SK-N-SH (cell line): Measurements from ENCODE around the gene MEIKIN. TPM values are rescaled to one million over a fixed set of nuclear protein-coding genes. Genes with fewer than 3 reads are reported as not detected.

Source experiments
- CTCF ChIA-PET: fragments of 300-600, 350-600 bp; formaldehyde crosslinking; extraction: SDS; loops from one replicate; lab custom pipeline; 2021; lab: Yijun Ruan, JAX
- POLR2A ChIA-PET: fragments of 350-600 bp; sonication (Branson Sonifier 250); formaldehyde crosslinking; extraction: SDS; loops from one replicate; lab custom pipeline; 2020; ENCODE audit warnings: antibody characterized with exemption, inconsistent platforms; lab: Yijun Ruan, JAX
- DNase-seq: peaks from one replicate; pipeline ENCODE4 v3.0.0; 2012
- H2AFZ ChIP-seq: fragments of 200-600 bp; sonication (generic); 2 replicates; pipeline ENCODE4 v1.8.1; 2016; ENCODE audit warnings: antibody characterized with exemption, mild to moderate bottlenecking, low read depth
- H3F3A ChIP-seq: fragments of 200-600 bp; sonication (generic); replicated peaks from 2 replicates; pipeline ENCODE3; 2016; ENCODE audit warnings: antibody characterized with exemption, mild to moderate bottlenecking; ENCODE audit not compliant: insufficient read depth
- H3K27ac ChIP-seq, 2 experiments: fragments of 200-500 bp in 1 of 2; fragments of 200-600 bp in 1 of 2; sonication (Bioruptor generic) in 1 of 2; sonication (generic), shearing (Covaris generic) in 1 of 2; 2 replicates each; pipeline versions ENCODE4 v1.5.1 to v1.6.1; 2014 to 2016; ENCODE audit warnings: low read depth in 2 of 2, inconsistent platforms in 1 of 2, low read length in 1 of 2, mild to moderate bottlenecking in 1 of 2, mixed read lengths in 1 of 2
- H3K27me3 ChIP-seq: fragments of 200-600 bp; sonication (generic), shearing (Covaris generic); 2 replicates; pipeline ENCODE4 v1.6.1; 2016; ENCODE audit warnings: mixed run types; ENCODE audit not compliant: insufficient read depth
- H3K36me3 ChIP-seq, 2 experiments: fragments of 200-500 bp in 1 of 2; fragments of 200-600 bp in 1 of 2; sonication (Bioruptor generic) in 1 of 2; sonication (generic) in 1 of 2; replicated peaks in 1 of 2; 2 replicates each; pipeline versions ENCODE3 to v1.5.1; 2014 to 2016; ENCODE audit warnings: low read length in 1 of 2, mild to moderate bottlenecking in 1 of 2; ENCODE audit not compliant: insufficient read depth in 2 of 2, control insufficient read depth in 1 of 2
- H3K4me1 ChIP-seq, 2 experiments: fragments of 200-500 bp in 1 of 2; fragments of 200-600 bp in 1 of 2; sonication (Bioruptor generic) in 1 of 2; sonication (generic), shearing (Covaris generic) in 1 of 2; 2 replicates each; pipeline versions ENCODE4 v1.5.1 to v1.6.1; 2014 to 2016; ENCODE audit warnings: low read depth in 1 of 2, low read length in 1 of 2, mixed run types in 1 of 2; ENCODE audit not compliant: insufficient read depth in 2 of 2, control insufficient read depth in 1 of 2
- H3K4me2 ChIP-seq: fragments of 200-600 bp; sonication (generic), shearing (Covaris generic); 2 replicates; pipeline ENCODE4 v1.6.1; 2017; ENCODE audit warnings: mixed run types
- H3K4me3 ChIP-seq, 2 experiments: fragments of 200-500 bp in 1 of 2; fragments of 200-600 bp in 1 of 2; sonication (Bioruptor generic) in 1 of 2; sonication (generic), shearing (Covaris generic) in 1 of 2; 2 replicates each; pipeline versions ENCODE4 v1.5.1 to v1.8.1; 2014 to 2016; ENCODE audit warnings: low read depth in 2 of 2, inconsistent platforms in 1 of 2, low read length in 1 of 2, mild to moderate bottlenecking in 1 of 2, mixed read lengths in 1 of 2, moderate library complexity in 1 of 2
- H3K79me2 ChIP-seq: fragments of 200-600 bp; sonication (generic); 2 replicates; pipeline ENCODE4 v1.8.1; 2017; ENCODE audit warnings: mild to moderate bottlenecking; ENCODE audit not compliant: insufficient read depth
- H3K9ac ChIP-seq: fragments of 200-600 bp; sonication (generic); 2 replicates; pipeline ENCODE4 v1.6.1; 2017; ENCODE audit warnings: mixed run types
- H3K9me2 ChIP-seq: fragments of 200-600 bp; sonication (generic); 2 replicates; pipeline ENCODE4 v1.6.1; 2017; ENCODE audit warnings: mixed run types
- H3K9me3 ChIP-seq: fragments of 200-600 bp; sonication (generic); 2 replicates; pipeline ENCODE4 v1.6.1; 2017; ENCODE audit warnings: mixed run types, mild to moderate bottlenecking, moderate library complexity
- H4K20me1 ChIP-seq: fragments of 200-600 bp; sonication (generic); 2 replicates; pipeline ENCODE4 v1.6.1; 2017; ENCODE audit warnings: mild to moderate bottlenecking, mixed run types; ENCODE audit not compliant: insufficient read depth
- CTCF ChIP-seq: fragments of 200-600 bp; sonication (generic); IDR thresholded peaks from 2 replicates; pipeline ENCODE4 v1.6.1; 2017; ENCODE audit warnings: antibody characterized with exemption, mild to moderate bottlenecking, moderate library complexity
- ELF1 ChIP-seq: IDR thresholded peaks from 2 replicates; pipeline ENCODE4 v1.4.0; 2012
- FOSL2 ChIP-seq: IDR thresholded peaks from 2 replicates; pipeline ENCODE4 v1.4.0; 2012; ENCODE audit warnings: low read depth, mild to moderate bottlenecking, moderate library complexity, borderline replicate concordance
- GABPA ChIP-seq: IDR thresholded peaks from 2 replicates; pipeline ENCODE4 v1.4.0; 2012; ENCODE audit warnings: low read depth, mild to moderate bottlenecking
- GATA2 ChIP-seq: sonication (generic); formaldehyde crosslinking; IDR thresholded peaks from 2 replicates; pipeline ENCODE4 v1.5.0; 2020; ENCODE audit warnings: mild to moderate bottlenecking, missing genetic modification reagents
- MAX ChIP-seq: IDR thresholded peaks from 2 replicates; pipeline ENCODE4 v1.4.0; 2012; ENCODE audit warnings: low read depth
- NRF1 ChIP-seq: IDR thresholded peaks from 2 replicates; pipeline ENCODE4 v1.6.1; 2012; ENCODE audit warnings: low read depth, mild to moderate bottlenecking, low read length
- REST ChIP-seq: IDR thresholded peaks from 2 replicates; pipeline ENCODE4 v1.6.1; 2012; ENCODE audit warnings: mild to moderate bottlenecking, low read depth, low read length, moderate library complexity
- RXRA ChIP-seq: IDR thresholded peaks from 2 replicates; pipeline ENCODE4 v1.4.0; 2012; ENCODE audit warnings: low read depth, mild to moderate bottlenecking, borderline replicate concordance
- TAF1 ChIP-seq: IDR thresholded peaks from 2 replicates; pipeline ENCODE4 v1.6.1; 2012; ENCODE audit warnings: low read depth, mild to moderate bottlenecking, low read length, moderate library complexity, borderline replicate concordance
- TEAD4 ChIP-seq: IDR thresholded peaks from 2 replicates; pipeline ENCODE4 v1.4.0; 2012; ENCODE audit warnings: mild to moderate bottlenecking, borderline replicate concordance; ENCODE audit not compliant: insufficient read depth
- USF1 ChIP-seq: IDR thresholded peaks from 2 replicates; pipeline ENCODE4 v1.4.0; 2012; ENCODE audit warnings: low read depth, borderline replicate concordance
- WGBS: methylation state at CpG from one replicate; pipeline ENCODE4 v1.1.6; 2017; ENCODE audit warnings: low lambda C conversion rate; 5-methylcytosine and 5-hydroxymethylcytosine counted together
- polyA plus RNA-seq, 3 experiments: library from polyadenylated mRNA; depleted of rRNA; stranded (reverse); fragments of >200 nt; gene quantifications; 2 replicates each; pipeline ENCODE4 v1.2.3, GENCODE V29; 2012

MEIKIN gene
- polyA plus RNA-seq, 1 of the 3 experiments (the other 2 are of a cell fraction): not detected

- Histone ChIP-seq H2AFZ (no peak overlapping the region), H3K79me2 (no peaks in the 10 kb centered on the region), H3K4me1 (peaks cover 0 to 4% of the 10 kb centered on the region in 2 experiments; a peak in 1 of 4 replicates), H3K36me3 (no peaks in the 10 kb centered on the region), H3F3A (no peaks in the 10 kb centered on the region), H3K9me3 (no peaks in the 10 kb centered on the region), H3K4me3 (no peak overlapping the region), H3K27ac (no peak overlapping the region), H3K27me3 (no peaks in the 10 kb centered on the region; the same call in 1 of the 2 replicates), H3K4me2 (no peak overlapping the region), H3K9me2 (no peaks in the 10 kb centered on the region), H3K9ac (no peak overlapping the region), H4K20me1 (no peaks in the 10 kb centered on the region)
- no peak for DNase-seq
- 74% methylated on average over 4 of the region's 4 CpGs for WGBS
- CTCF ChIA-PET: interaction anchor here (1.2 kb wide), 1 partner anchor 391 kb away, joined by 3 read pairs; no protein-coding TSS in a partner anchor
- TF ChIP-seq REST: no peak
- no peak for TF ChIP-seq TEAD4
- TF ChIP-seq TAF1: no peak
- no peak for TF ChIP-seq GABPA
- TF ChIP-seq USF1: no peak
- TF ChIP-seq MAX: no peak
- TF ChIP-seq RXRA: no peak
- no peak for TF ChIP-seq CTCF
- TF ChIP-seq ELF1: no peak
- TF ChIP-seq FOSL2: no peak
- no peak for TF ChIP-seq GATA2
- TF ChIP-seq NRF1: no peak
- POLR2A ChIA-PET: no interaction called here
Observed at GRCh38 chr5:131979816-131980215, 34.4 kb upstream of the MEIKIN start.
